Activated CD4-positive, alpha-beta T cell treated with anti-CD3 and anti-CD28 coated beads for 24 hours (primary cell): ENCODE measurements around the gene NFATC4.

Experiments used
- DNase-seq, 2 donors: peaks; one replicate each; pipeline ENCODE4 v3.0.0-alpha.2; 2020; ENCODE audit warnings: low read depth in 2 of 2

The NFATC4 gene

DNA sequence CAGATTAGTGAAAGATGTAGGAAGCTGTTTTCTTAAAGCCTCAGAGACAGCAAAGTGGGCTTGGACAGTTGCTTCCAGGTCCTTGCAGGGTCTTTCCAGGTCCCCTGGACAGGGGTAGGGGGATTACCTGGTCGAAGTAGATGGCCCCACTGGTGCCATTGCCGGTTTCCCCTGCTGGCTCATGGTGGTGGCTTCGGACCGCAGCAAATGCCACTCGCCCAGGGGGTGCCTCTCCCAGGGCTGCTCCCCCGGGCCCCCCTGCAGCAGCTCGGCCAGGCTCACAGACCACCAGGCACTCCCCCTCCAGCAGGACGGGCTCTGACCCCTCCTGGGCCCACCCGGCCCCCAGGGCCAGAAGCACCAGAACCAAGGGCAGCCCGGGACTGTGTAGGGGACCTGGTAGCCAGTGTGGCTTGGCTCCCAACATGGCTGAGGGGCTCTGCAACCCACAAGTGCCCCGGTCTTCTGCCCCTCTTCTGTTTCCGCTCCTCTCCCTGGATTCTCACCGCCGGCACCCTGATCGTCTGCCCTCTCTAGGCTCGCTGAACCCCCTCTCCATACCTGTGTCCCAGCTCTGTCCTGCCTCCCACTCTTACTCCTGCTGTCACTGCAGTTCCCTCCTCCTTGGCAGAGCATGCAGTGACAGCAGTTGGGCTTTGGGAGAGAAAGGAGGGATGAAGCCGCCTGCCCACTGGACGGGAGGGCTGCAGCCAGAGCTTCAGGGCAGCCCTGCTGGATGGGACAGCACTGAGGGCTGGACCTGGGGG is 60.8 kb downstream of the NFATC4 start:
- DNase-seq: no peak
